Bronchial epithelial cell (primary cell): Measurements from ENCODE around the gene MOGAT1. TPM values are rescaled to one million over a fixed set of nuclear protein-coding genes. Genes with fewer than 3 reads are reported as not detected.

Experiments used
- DNase-seq: peaks from one replicate; pipeline ENCODE4 v3.0.0-alpha.2; 2010; ENCODE audit warnings: low read depth
- FAIRE-seq: peaks from 2 replicates; lab custom pipeline; 2011; peaks lifted over from hg19 to GRCh38; lab: Jason Lieb, UNC
- H3K27me3 ChIP-seq: 2 replicates; pipeline ENCODE4 v1.5.1; 2011; ENCODE audit warnings: low read length; ENCODE audit not compliant: control insufficient read depth, insufficient read depth
- H3K36me3 ChIP-seq: 2 replicates; pipeline ENCODE4 v1.5.1; 2011; ENCODE audit warnings: low read length; ENCODE audit not compliant: control insufficient read depth, insufficient read depth
- H3K4me3 ChIP-seq: 2 replicates; pipeline ENCODE4 v1.5.1; 2011; ENCODE audit warnings: mild to moderate bottlenecking, low read depth, low read length, control low read depth
- total RNA-seq: library from RNA; depleted of rRNA; stranded (reverse); fragments of >200 nt; gene quantifications from 2 replicates; pipeline ENCODE4 v1.2.1, GENCODE V29; 2014
- TF ChIP-seq, protein P1 (sequence below): IDR thresholded peaks from 2 replicates; pipeline ENCODE4 v1.5.1; 2011; ENCODE audit warnings: mild to moderate bottlenecking, moderate library complexity, low read length, control low read depth, inconsistent platforms; ENCODE audit not compliant: insufficient read depth, severe bottlenecking

Gene MOGAT1
- total RNA-seq, 1 donor from 2014 or later = not detected

DNA sequence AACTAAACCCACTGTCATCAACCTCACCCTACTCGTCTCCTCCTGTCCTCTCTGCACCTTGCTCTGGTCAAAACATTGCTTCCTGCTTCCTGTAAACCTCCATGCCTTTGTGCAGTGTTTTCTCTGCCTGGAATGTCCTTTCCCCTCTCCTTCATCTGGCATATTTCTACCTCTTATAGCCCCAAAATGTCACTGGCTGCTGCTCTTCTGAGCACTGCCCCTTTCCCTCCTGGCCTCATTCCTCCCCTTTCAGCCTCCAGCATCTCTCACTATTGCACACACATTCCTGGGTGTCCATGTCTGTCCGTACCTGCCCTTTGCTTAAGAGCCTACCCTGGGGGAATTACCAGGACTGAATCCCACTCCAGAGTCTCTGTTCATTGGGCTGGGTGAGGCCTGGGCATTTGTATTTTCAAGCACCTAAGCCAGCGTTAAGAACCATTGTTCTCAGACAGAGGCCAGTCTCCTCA lies 84.9 kb downstream of the MOGAT1 start:
- FAIRE-seq (no peak), DNase-seq (peak; percentile 53)
- no peaks in the 10 kb centered on the region for H3K27me3 ChIP-seq
- TF ChIP-seq, protein P1, sequence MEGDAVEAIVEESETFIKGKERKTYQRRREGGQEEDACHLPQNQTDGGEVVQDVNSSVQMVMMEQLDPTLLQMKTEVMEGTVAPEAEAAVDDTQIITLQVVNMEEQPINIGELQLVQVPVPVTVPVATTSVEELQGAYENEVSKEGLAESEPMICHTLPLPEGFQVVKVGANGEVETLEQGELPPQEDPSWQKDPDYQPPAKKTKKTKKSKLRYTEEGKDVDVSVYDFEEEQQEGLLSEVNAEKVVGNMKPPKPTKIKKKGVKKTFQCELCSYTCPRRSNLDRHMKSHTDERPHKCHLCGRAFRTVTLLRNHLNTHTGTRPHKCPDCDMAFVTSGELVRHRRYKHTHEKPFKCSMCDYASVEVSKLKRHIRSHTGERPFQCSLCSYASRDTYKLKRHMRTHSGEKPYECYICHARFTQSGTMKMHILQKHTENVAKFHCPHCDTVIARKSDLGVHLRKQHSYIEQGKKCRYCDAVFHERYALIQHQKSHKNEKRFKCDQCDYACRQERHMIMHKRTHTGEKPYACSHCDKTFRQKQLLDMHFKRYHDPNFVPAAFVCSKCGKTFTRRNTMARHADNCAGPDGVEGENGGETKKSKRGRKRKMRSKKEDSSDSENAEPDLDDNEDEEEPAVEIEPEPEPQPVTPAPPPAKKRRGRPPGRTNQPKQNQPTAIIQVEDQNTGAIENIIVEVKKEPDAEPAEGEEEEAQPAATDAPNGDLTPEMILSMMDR = no peak
- H3K36me3 ChIP-seq = no peaks in the 10 kb centered on the region
- no peak overlapping the region for H3K4me3 ChIP-seq

DNA sequence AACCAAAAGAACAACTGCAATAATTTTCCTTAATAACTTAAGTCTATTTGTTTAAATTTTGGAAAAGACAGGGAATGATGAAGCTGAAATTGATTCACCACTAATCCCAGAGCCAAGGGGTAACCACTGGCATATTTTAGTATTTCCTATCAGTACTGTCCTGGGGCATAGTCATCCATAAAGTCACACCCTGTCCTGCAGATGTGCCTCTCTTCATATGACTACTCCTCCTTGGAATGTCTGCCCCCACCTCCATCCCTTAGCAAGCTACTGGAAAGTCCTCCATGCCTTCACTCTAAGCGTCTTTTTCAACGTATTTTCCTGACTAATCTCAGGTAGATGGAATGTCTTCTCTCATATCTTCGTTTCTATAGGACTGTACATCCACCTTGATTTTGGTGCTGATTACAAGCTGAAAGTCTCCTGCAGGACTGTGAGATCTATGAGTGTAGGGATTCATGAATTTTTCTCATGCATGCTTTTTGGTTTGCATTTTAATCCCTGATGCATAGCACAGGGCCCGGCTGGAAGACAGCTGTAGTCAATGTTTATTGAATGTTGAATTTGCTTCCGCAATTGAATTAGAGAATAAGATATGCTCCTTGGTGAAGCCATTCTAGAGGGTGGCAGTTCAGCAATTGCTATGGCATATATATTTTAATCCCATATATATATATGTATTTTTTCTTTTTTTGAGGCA lies 85.6 kb downstream of the MOGAT1 start:
- DNase-seq (peak; percentile 84), FAIRE-seq (no peak)
- no peak overlapping the region for H3K4me3 ChIP-seq
- H3K27me3 ChIP-seq = no peaks in the 10 kb centered on the region
- TF ChIP-seq, protein P1 = no peak
- H3K36me3 ChIP-seq = no peaks in the 10 kb centered on the region

Other genes starting within 250 kb of the MOGAT1 start
- gene SGPP2, start 247.1 kb upstream of the MOGAT1 start, total RNA-seq = 9.7 and 40.1 TPM in 2 replicates
- gene FARSB, start 15.6 kb upstream of the MOGAT1 start, total RNA-seq = 12.9 and 13.6 TPM in 2 replicates
- 166 and 269 TPM in 2 replicates for gene ACSL3, start 189.4 kb downstream of the MOGAT1 start, total RNA-seq